Hepatocyte (in vitro differentiated cells): ENCODE results near the gene TRIOBP. TPM values are rescaled to one million over a fixed set of nuclear protein-coding genes. Genes with fewer than 3 reads are reported as not detected.

Experiments
- DNase-seq: peaks from one replicate; pipeline ENCODE4 v3.0.0-alpha.2; 2016; ENCODE audit warnings: low spot score
- H2AFZ ChIP-seq: fragments of 200-600 bp; sonication (generic); 2 replicates; pipeline ENCODE4 v1.6.0; 2016; ENCODE audit warnings: antibody characterized with exemption, mild to moderate bottlenecking
- H3K27ac ChIP-seq: fragments of 200-600 bp; sonication (generic); 2 replicates; pipeline ENCODE4 v1.5.1; 2016; ENCODE audit warnings: mild to moderate bottlenecking
- H3K27me3 ChIP-seq: fragments of 200-600 bp; sonication (generic); 2 replicates; pipeline ENCODE4 v1.6.1; 2016
- H3K36me3 ChIP-seq: fragments of 200-600 bp; sonication (generic); replicated peaks from 2 replicates; pipeline ENCODE4 v1.5.1; 2016; ENCODE audit warnings: low read depth; ENCODE audit not compliant: insufficient read depth
- H3K4me1 ChIP-seq: fragments of 200-600 bp; sonication (generic); 2 replicates; pipeline ENCODE4 v1.5.1; 2016; ENCODE audit warnings: mild to moderate bottlenecking, moderate library complexity; ENCODE audit not compliant: insufficient read depth
- H3K4me2 ChIP-seq: fragments of 200-600 bp; sonication (generic); 2 replicates; pipeline ENCODE4 v1.6.0; 2016
- H3K4me3 ChIP-seq: fragments of 200-600 bp; sonication (generic); 2 replicates; pipeline ENCODE4 v1.5.1; 2016; ENCODE audit warnings: mild to moderate bottlenecking
- H3K79me2 ChIP-seq: fragments of 200-600 bp; sonication (generic); 2 replicates; pipeline ENCODE4 v1.6.0; 2017; ENCODE audit warnings: mild to moderate bottlenecking
- H3K9me2 ChIP-seq: fragments of 200-600 bp; sonication (generic); replicated peaks from 2 replicates; pipeline ENCODE4 v1.6.0; 2017; ENCODE audit warnings: mild to moderate bottlenecking; ENCODE audit not compliant: insufficient read depth
- H3K9me3 ChIP-seq: fragments of 200-600 bp; sonication (generic); 2 replicates; pipeline ENCODE4 v1.5.1; 2016; ENCODE audit warnings: low read depth, mild to moderate bottlenecking
- H4K20me1 ChIP-seq: fragments of 200-600 bp; sonication (generic); 2 replicates; pipeline ENCODE4 v1.6.0; 2016; ENCODE audit warnings: mild to moderate bottlenecking; ENCODE audit not compliant: insufficient read depth, poor library complexity, severe bottlenecking
- EZH2 ChIP-seq: fragments of 200-600 bp; sonication (generic); IDR thresholded peaks from 2 replicates; pipeline ENCODE4 v1.6.1; 2016; ENCODE audit warnings: antibody characterized with exemption, mild to moderate bottlenecking, borderline replicate concordance
- EZH2phosphoT487 ChIP-seq: fragments of 200-600 bp; sonication (generic); IDR thresholded peaks from one replicate; pipeline ENCODE4 v1.6.1; 2018; ENCODE audit warnings: antibody characterized with exemption, mild to moderate bottlenecking, low read depth, moderate library complexity; ENCODE audit not compliant: unreplicated experiment, severe bottlenecking
- WGBS: methylation state at CpG from one replicate; pipeline ENCODE4 v1.1.6; 2016; ENCODE audit warnings: low lambda C conversion rate; ENCODE audit errors: missing lambda C conversion rate; 5-methylcytosine and 5-hydroxymethylcytosine counted together
- polyA plus RNA-seq: library from polyadenylated mRNA; unstranded; fragments of >200 nt; fragmentation: Nextera tagmentation; extraction: Ambion mirVana; gene quantifications from 2 replicates; pipeline ENCODE4 v1.2.1, GENCODE V29; 2016
- total RNA-seq: library from RNA; depleted of rRNA; stranded (reverse); fragments of >200 nt; gene quantifications from 2 replicates; pipeline ENCODE4 v1.2.3, GENCODE V29; 2014
- TF ChIP-seq, protein P1 (sequence below): fragments of 200-600 bp; sonication (generic); IDR thresholded peaks from 2 replicates; pipeline ENCODE4 v1.5.1; 2016; ENCODE audit warnings: antibody characterized with exemption, mild to moderate bottlenecking; ENCODE audit not compliant: poor library complexity

Gene TRIOBP
- total and polyA plus RNA-seq, 2 experiments from 2014 or later, result 57.2 to 96.1 TPM

DNA sequence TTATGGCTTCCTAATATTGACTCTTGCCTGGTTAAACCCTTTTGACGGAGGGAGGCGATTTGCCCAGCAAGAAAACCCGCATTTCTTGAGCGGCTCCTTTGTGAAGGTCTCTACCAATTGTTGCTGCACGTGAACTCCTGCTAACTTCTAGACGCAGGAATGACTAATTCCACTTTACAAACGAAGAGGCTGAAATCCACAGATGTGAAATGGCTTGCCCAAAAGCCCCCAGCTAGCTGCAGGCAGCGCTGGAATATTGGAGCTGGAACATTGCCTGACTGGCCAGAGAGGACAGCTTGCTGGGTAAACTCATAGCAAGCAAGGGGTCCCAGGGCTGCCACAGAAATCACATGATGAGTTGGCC lies 111.4 kb downstream of the TRIOBP start:
- Histone ChIP-seq H3K27ac (peak overlapping the region; percentile 51), H3K4me3 (peak overlapping the region; percentile 27)

DNA sequence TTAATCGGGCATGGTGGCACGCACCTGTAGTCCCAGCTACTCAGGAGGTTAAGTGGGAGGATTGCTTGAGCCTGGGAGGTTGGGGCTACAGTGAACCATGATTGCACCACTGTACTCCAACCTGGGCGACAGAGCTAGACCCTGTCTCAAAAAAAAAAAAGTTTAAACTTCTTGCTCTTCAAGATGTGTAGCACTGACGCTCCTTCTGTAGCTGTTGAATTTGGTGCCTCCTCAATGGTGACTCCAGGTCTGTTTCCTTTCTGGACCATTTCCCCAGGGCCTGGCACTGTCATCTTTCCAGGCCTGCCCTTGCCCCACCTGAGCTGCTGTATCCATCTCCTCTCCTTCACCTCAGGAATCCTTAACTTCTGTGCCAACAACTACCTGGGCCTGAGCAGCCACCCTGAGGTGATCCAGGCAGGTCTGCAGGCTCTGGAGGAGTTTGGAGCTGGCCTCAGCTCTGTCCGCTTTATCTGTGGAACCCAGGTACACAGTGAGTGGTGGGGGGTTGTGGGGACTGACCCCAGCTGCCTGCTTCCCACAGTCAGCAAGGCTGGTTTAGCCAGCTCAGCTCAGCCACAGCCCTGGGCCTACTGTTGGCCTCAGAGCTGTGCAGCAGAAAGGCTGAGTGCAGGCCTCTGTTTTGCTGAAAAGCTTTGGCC lies 113.0 kb downstream of the TRIOBP start:
- Histone ChIP-seq H2AFZ (no peak overlapping the region), H4K20me1 (peaks cover 7% of the 10 kb centered on the region), H3K36me3 (no peaks in the 10 kb centered on the region), H3K27me3 (no peaks in the 10 kb centered on the region), H3K9me2 (no peaks in the 10 kb centered on the region), H3K79me2 (peaks cover 26% of the 10 kb centered on the region), H3K9me3 (no peaks in the 10 kb centered on the region), H3K27ac (no peak overlapping the region), H3K4me1 (peaks cover 17% of the 10 kb centered on the region), H3K4me2 (no peak overlapping the region), H3K4me3 (no peak overlapping the region)
- TF ChIP-seq, protein P1, sequence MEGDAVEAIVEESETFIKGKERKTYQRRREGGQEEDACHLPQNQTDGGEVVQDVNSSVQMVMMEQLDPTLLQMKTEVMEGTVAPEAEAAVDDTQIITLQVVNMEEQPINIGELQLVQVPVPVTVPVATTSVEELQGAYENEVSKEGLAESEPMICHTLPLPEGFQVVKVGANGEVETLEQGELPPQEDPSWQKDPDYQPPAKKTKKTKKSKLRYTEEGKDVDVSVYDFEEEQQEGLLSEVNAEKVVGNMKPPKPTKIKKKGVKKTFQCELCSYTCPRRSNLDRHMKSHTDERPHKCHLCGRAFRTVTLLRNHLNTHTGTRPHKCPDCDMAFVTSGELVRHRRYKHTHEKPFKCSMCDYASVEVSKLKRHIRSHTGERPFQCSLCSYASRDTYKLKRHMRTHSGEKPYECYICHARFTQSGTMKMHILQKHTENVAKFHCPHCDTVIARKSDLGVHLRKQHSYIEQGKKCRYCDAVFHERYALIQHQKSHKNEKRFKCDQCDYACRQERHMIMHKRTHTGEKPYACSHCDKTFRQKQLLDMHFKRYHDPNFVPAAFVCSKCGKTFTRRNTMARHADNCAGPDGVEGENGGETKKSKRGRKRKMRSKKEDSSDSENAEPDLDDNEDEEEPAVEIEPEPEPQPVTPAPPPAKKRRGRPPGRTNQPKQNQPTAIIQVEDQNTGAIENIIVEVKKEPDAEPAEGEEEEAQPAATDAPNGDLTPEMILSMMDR, result no peak
- TF ChIP-seq EZH2phosphoT487, result no peak
- no peak for TF ChIP-seq EZH2
- DNase-seq, result no peak
- 95% methylated on average over 5 of the region's 5 CpGs for WGBS

More for the DNA sequence above, 111.4 kb downstream of the TRIOBP start:
- H4K20me1 ChIP-seq, result peaks cover 7% of the 10 kb centered on the region
- H3K9me3 ChIP-seq, result no peaks in the 10 kb centered on the region
- no peak overlapping the region for H2AFZ ChIP-seq
- peaks cover 29% of the 10 kb centered on the region for H3K4me1 ChIP-seq
- WGBS, result 3% methylated on average over 8 of the region's 8 CpGs
- H3K9me2 ChIP-seq, result no peaks in the 10 kb centered on the region
- H3K4me2 ChIP-seq, result peak overlapping the region; percentile 93
- H3K27me3 ChIP-seq, result no peaks in the 10 kb centered on the region
- peaks cover 26% of the 10 kb centered on the region for H3K79me2 ChIP-seq
- H3K36me3 ChIP-seq, result no peaks in the 10 kb centered on the region
- DNase-seq, result no peak
- TF ChIP-seq EZH2phosphoT487, result no peak
- TF ChIP-seq, protein P1, result no peak
- TF ChIP-seq EZH2, result no peak

DNA sequence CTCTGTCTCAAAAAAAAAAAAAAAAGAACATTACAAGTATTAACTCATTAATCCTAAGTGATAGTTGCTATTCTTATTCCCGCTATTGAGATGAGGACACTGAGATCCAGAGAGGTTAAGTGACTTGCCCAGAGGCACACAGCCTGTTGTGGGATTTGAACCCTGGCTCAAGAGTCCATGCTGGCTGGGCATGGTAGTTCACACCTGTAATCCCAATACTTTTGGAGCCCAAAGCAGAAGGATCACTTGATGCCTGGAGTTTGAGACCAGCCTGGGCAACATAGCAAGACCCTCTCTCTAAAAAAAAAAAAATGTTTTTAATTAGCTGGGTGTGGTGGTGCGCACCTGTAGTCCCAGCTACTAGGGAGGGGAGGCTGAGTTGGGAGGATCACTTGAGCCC lies 115.0 kb downstream of the TRIOBP start:
- Histone ChIP-seq H3K9me2 (no peaks in the 10 kb centered on the region), H4K20me1 (no peaks in the 10 kb centered on the region), H3K27ac (no peak overlapping the region), H3K4me1 (peaks cover 10% of the 10 kb centered on the region), H3K79me2 (peaks cover 9% of the 10 kb centered on the region), H3K4me2 (no peak overlapping the region), H2AFZ (no peak overlapping the region), H3K9me3 (no peaks in the 10 kb centered on the region), H3K36me3 (no peaks in the 10 kb centered on the region), H3K4me3 (no peak overlapping the region), H3K27me3 (no peaks in the 10 kb centered on the region)
- TF ChIP-seq, protein P1, result no peak
- no peak for TF ChIP-seq EZH2phosphoT487
- TF ChIP-seq EZH2, result no peak
- 100% methylated on average over 2 of the region's 2 CpGs for WGBS
- DNase-seq, result no peak
